HEK293 (cell line): ENCODE data around the gene ARFRP1.

ENCODE experiments used
- CTCF ChIA-PET: fragments of 350-600 bp; formaldehyde crosslinking; extraction: SDS; loops from one replicate; lab custom pipeline; 2021; ENCODE audit warnings: antibody characterized with exemption; lab: Yijun Ruan, JAX
- POLR2A ChIA-PET: fragments of 300-600 bp; formaldehyde crosslinking; extraction: SDS; loops from one replicate; lab custom pipeline; 2020; ENCODE audit warnings: antibody characterized with exemption, inconsistent platforms; lab: Yijun Ruan, JAX
- H3K27ac ChIP-seq: fragments of 200-500 bp; sonication (Bioruptor generic); 2 replicates; pipeline ENCODE4 v1.5.1; 2014; ENCODE audit warnings: low read depth, low read length, control low read depth, inconsistent platforms; ENCODE audit errors: extremely low read depth
- H3K36me3 ChIP-seq, 2 experiments: fragments of 200-500 bp in 1 of 2; sonication (Bioruptor generic) in 1 of 2; 1 replicate in 1 of 2; 2 replicates in 1 of 2; pipeline ENCODE4 v1.5.1; 2014 to 2017; ENCODE audit warnings: inconsistent platforms in 2 of 2, low read length in 2 of 2; ENCODE audit not compliant: control insufficient read depth in 2 of 2, insufficient read depth in 1 of 2
- H3K4me1 ChIP-seq: fragments of 200-500 bp; sonication (Bioruptor generic); 2 replicates; pipeline ENCODE4 v1.5.1; 2014; ENCODE audit warnings: mild to moderate bottlenecking, low read length, inconsistent platforms; ENCODE audit not compliant: control insufficient read depth, insufficient read depth
- H3K4me3 ChIP-seq: 2 replicates; pipeline ENCODE4 v1.5.1; 2011; ENCODE audit warnings: low read depth, mild to moderate bottlenecking, control low read depth, low read length, moderate library complexity
- H3K9me3 ChIP-seq: fragments of 200-500 bp; sonication (Bioruptor generic); 2 replicates; pipeline ENCODE4 v1.5.1; 2014; ENCODE audit warnings: low read depth, low read length, inconsistent platforms; ENCODE audit not compliant: control insufficient read depth, insufficient read depth
- GLIS2 ChIP-seq: fragments of 450-650 bp; formaldehyde crosslinking; IDR thresholded peaks from 2 replicates; pipeline ENCODE4 v1.5.1; 2016; ENCODE audit warnings: missing biosample characterization, missing genetic modification characterization
- HIC1 ChIP-seq: fragments of 450-650 bp; formaldehyde crosslinking; IDR thresholded peaks from 2 replicates; pipeline ENCODE4 v1.5.1; 2016; ENCODE audit warnings: missing biosample characterization, missing genetic modification characterization
- PATZ1 ChIP-seq: fragments of 450-650 bp; formaldehyde crosslinking; IDR thresholded peaks from 2 replicates; pipeline ENCODE4 v1.5.1; 2016; ENCODE audit warnings: missing biosample characterization, missing genetic modification characterization
- PBX3 ChIP-seq: sonication (generic); formaldehyde crosslinking; IDR thresholded peaks from 2 replicates; pipeline ENCODE4 v1.8.1; 2022; ENCODE audit warnings: mild to moderate bottlenecking, moderate library complexity, missing genetic modification reagents
- PRDM1 ChIP-seq: fragments of 450-650 bp; formaldehyde crosslinking; IDR thresholded peaks from 2 replicates; pipeline ENCODE4; 2016; ENCODE audit warnings: missing biosample characterization, missing genetic modification characterization
- SALL2 ChIP-seq: fragments of 450-650 bp; formaldehyde crosslinking; IDR thresholded peaks from 2 replicates; pipeline ENCODE4 v1.5.0; 2017; ENCODE audit warnings: missing biosample characterization, mild to moderate bottlenecking, missing genetic modification characterization, borderline replicate concordance
- YY1 ChIP-seq: fragments of 450-650 bp; formaldehyde crosslinking; IDR thresholded peaks from 2 replicates; pipeline ENCODE4 v1.5.1; 2018; ENCODE audit warnings: missing biosample characterization, missing genetic modification characterization
- ZBTB10 ChIP-seq: fragments of 450-650 bp; formaldehyde crosslinking; IDR thresholded peaks from 2 replicates; pipeline ENCODE4 v1.5.1; 2016; ENCODE audit warnings: missing biosample characterization, missing genetic modification characterization
- ZNF140 ChIP-seq: fragments of 450-650 bp; formaldehyde crosslinking; IDR thresholded peaks from 2 replicates; pipeline ENCODE4 v1.5.1; 2016; ENCODE audit warnings: missing biosample characterization, missing genetic modification characterization
- ZNF169 ChIP-seq: fragments of 450-650 bp; formaldehyde crosslinking; IDR thresholded peaks from 2 replicates; pipeline ENCODE4 v1.5.1; 2016; ENCODE audit warnings: missing biosample characterization, missing genetic modification characterization
- ZNF2 ChIP-seq: fragments of 450-650 bp; formaldehyde crosslinking; IDR thresholded peaks from 2 replicates; pipeline ENCODE4 v1.5.1; 2016; ENCODE audit warnings: missing biosample characterization, missing genetic modification characterization
- ZNF274 ChIP-seq, 2 experiments: fragments of 200-500 bp in 1 of 2; fragments of 450-650 bp in 1 of 2; sonication (Bioruptor generic) in 1 of 2; formaldehyde crosslinking in 1 of 2; IDR thresholded peaks; 2 replicates each; pipeline versions ENCODE4 v1.5.1 to v1.6.1; 2014 to 2016; ENCODE audit warnings: borderline replicate concordance in 1 of 2, inconsistent platforms in 1 of 2, low read length in 1 of 2, missing biosample characterization in 1 of 2, missing genetic modification characterization in 1 of 2
- ZNF324 ChIP-seq: fragments of 450-650 bp; formaldehyde crosslinking; IDR thresholded peaks from 2 replicates; pipeline ENCODE4 v1.5.1; 2016; ENCODE audit warnings: missing biosample characterization, missing genetic modification characterization
- ZNF600 ChIP-seq: fragments of 450-650 bp; formaldehyde crosslinking; IDR thresholded peaks from 2 replicates; pipeline ENCODE4 v1.5.1; 2016; ENCODE audit warnings: missing biosample characterization, missing genetic modification characterization
- ZNF692 ChIP-seq: fragments of 450-650 bp; formaldehyde crosslinking; IDR thresholded peaks from 2 replicates; pipeline ENCODE4 v1.5.1; 2016; ENCODE audit warnings: missing biosample characterization, missing genetic modification characterization

Gene ARFRP1

GRCh38 chr20:63653974-63654668 lies 53.7 kb downstream of the ARFRP1 start:
- no peak overlapping the region; the same call in 1 of the 2 replicates for H3K27ac ChIP-seq
- H3K36me3 ChIP-seq = no peaks in the 10 kb centered on the region
- TF ChIP-seq ZNF140 (tag by site-specific recombination) = no peak
- no peak for TF ChIP-seq ZNF2 (tag by site-specific recombination)
- no peak for TF ChIP-seq ZNF324 (tag by site-specific recombination)
- TF ChIP-seq PRDM1 = 0 out of 2 replicates have a peak, but pooled peaks have one; percentile 34
- no peak for TF ChIP-seq ZNF692 (tag by site-specific recombination)
- TF ChIP-seq PBX3 (CRISPR knock-in tag) = no peak
- 0 out of 2 replicates have a peak, but pooled peaks have one; percentile 75 for TF ChIP-seq HIC1
- TF ChIP-seq YY1 = no peak
- TF ChIP-seq ZNF169 (tag by site-specific recombination) = no peak
- TF ChIP-seq ZNF600 (tag by site-specific recombination) = peak; percentile 43
- no peak for TF ChIP-seq ZNF274 (IDR thresholded peaks at IDR 0.05; ENCODE audit: low read length)
- TF ChIP-seq ZNF274 (tag by site-specific recombination; IDR thresholded peaks at IDR 0.05; ENCODE audit: borderline replicate concordance) = no peak
- TF ChIP-seq ZBTB10 (tag by site-specific recombination) = 0 out of 2 replicates have a peak, but pooled peaks have one; percentile 9
- ChIA-PET CTCF (no interaction called here), POLR2A (interaction anchor here (1.0 to 1.5 kb wide), 5 partner anchors 8 to 80 kb away, joined by 3 to 17 read pairs (median 5); partner anchors contain the start of genes ARFRP1, GMEB2, HELZ2 and ZGPAT)
- H3K4me3 ChIP-seq = no peak overlapping the region
- no peaks in the 10 kb centered on the region; the same call in 1 of the 2 replicates for H3K4me1 ChIP-seq
- H3K9me3 ChIP-seq = no peaks in the 10 kb centered on the region

- Histone ChIP-seq H3K9me3 (no peaks in the 10 kb centered on the region), H3K27ac (peak within 1 kb of the TSS; percentile 72; the same call in 1 of the 2 replicates), H3K4me1 (no peaks in the 10 kb centered on the region; the same call in 1 of the 2 replicates), H3K36me3 (no peaks in the 10 kb centered on the region), H3K4me3 (peak within 1 kb of the TSS; percentile 55)
- ChIA-PET CTCF (interaction anchor here (0.6 kb wide), 1 partner anchor 32 kb away, joined by 3 read pairs; no protein-coding TSS in a partner anchor), POLR2A (interaction anchor here (0.6 to 1.5 kb wide), 8 partner anchors 9 to 79 kb away, joined by 3 to 17 read pairs (median 4); partner anchors contain the start of genes ARFRP1, GMEB2, HELZ2 and ZGPAT)
- TF ChIP-seq ZBTB10 (tag by site-specific recombination) (peak; percentile 94), SALL2 (no peak), PATZ1 (tag by site-specific recombination) (peak; percentile 88), GLIS2 (peak; percentile 94)
Measured at GRCh38 chr20:63653041-63653973, 54.5 kb downstream of the ARFRP1 start, which contains the start of gene STMN3. Gene STMN3, minus strand, starts transcription at chr20:63653424. Its CDS starts 79 bp downstream, at chr20:63653345.
